ENCODE measurements around the gene NR6A1.

DNA sequence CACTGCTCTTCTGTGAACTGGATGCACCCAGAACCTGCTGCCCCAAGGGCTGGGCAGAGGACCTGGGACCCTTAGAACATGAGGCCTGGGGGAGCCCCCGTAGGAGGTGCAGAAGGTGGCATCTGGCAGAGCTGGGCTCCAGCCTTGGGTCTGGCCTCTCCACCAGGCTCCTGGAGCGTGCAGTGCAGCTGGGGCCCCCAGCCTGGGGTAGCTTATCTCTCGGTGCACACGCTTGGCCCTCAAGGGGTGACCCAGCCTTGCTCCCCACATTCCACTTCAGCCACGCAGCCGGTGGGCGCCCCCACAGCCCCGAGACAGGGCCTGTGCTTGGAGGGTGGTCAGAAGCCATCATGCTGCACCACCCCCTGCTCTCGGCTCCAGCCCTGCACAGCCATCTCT, 258.3 kb downstream of the NR6A1 start:
- TF ChIP-seq, protein P1, sequence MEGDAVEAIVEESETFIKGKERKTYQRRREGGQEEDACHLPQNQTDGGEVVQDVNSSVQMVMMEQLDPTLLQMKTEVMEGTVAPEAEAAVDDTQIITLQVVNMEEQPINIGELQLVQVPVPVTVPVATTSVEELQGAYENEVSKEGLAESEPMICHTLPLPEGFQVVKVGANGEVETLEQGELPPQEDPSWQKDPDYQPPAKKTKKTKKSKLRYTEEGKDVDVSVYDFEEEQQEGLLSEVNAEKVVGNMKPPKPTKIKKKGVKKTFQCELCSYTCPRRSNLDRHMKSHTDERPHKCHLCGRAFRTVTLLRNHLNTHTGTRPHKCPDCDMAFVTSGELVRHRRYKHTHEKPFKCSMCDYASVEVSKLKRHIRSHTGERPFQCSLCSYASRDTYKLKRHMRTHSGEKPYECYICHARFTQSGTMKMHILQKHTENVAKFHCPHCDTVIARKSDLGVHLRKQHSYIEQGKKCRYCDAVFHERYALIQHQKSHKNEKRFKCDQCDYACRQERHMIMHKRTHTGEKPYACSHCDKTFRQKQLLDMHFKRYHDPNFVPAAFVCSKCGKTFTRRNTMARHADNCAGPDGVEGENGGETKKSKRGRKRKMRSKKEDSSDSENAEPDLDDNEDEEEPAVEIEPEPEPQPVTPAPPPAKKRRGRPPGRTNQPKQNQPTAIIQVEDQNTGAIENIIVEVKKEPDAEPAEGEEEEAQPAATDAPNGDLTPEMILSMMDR (IDR thresholded peaks at IDR 0.05) = no peak
- TF ChIP-seq POLR2A (IDR thresholded peaks at IDR 0.05) = no peak
